Panc1 (cell line): ENCODE measurements around the gene DYNC1H1. TPM values are rescaled to one million over a fixed set of nuclear protein-coding genes. Genes with fewer than 3 reads are reported as not detected.

ENCODE experiments used
- ATAC-seq: fragments of 200-7000 bp; cut with Tn5 transposase; 2 replicates; pipeline ENCODE4 v1.9.1; 2020; ENCODE audit warnings: mild to moderate bottlenecking, moderate library complexity
- BruUV-seq: library from RNA; stranded (reverse); fragments of 400-500 nt; replicated peaks from 2 replicates; lab custom pipeline; 2021; lab: Mats Ljungman, UMichigan
- CTCF ChIA-PET: fragments of 300-600 bp; sonication (Branson Sonifier 250); formaldehyde crosslinking; loops from one replicate; lab custom pipeline; 2022; ENCODE audit warnings: antibody characterized with exemption; lab: Charles Lee
- POLR2A ChIA-PET: fragments of 300-600 bp; sonication (Branson Sonifier 250); formaldehyde crosslinking; loops from one replicate; lab custom pipeline; 2022; ENCODE audit warnings: antibody characterized with exemption; lab: Charles Lee
- DNase-seq: peaks from one replicate; pipeline ENCODE4 v3.0.0-alpha.2; 2010; ENCODE audit warnings: low read depth, low spot score
- H3K27ac ChIP-seq: 2 replicates; pipeline ENCODE4 v1.5.1; 2011; ENCODE audit warnings: mild to moderate bottlenecking, low read length, inconsistent platforms
- H3K27me3 ChIP-seq: fragments of 200-500 bp; sonication (Bioruptor generic); 2 replicates; pipeline ENCODE4 v1.6.0; 2014; ENCODE audit warnings: low read length, inconsistent platforms; ENCODE audit not compliant: control insufficient read depth, insufficient read depth
- H3K36me3 ChIP-seq: fragments of 200-500 bp; sonication (Bioruptor generic); 2 replicates; pipeline ENCODE4 v1.5.1; 2014; ENCODE audit warnings: inconsistent platforms, mild to moderate bottlenecking, low read length, moderate library complexity; ENCODE audit not compliant: control insufficient read depth, insufficient read depth
- H3K4me1 ChIP-seq: 2 replicates; pipeline ENCODE4 v1.5.1; 2011; ENCODE audit warnings: inconsistent platforms, mild to moderate bottlenecking, low read length, moderate library complexity; ENCODE audit not compliant: control insufficient read depth, insufficient read depth
- H3K4me3 ChIP-seq, 2 experiments: 2 replicates each; pipeline ENCODE4 v1.5.1; 2011 to 2012; ENCODE audit warnings: low read depth in 2 of 2, low read length in 2 of 2, mild to moderate bottlenecking in 2 of 2, inconsistent platforms in 1 of 2, moderate library complexity in 1 of 2
- H3K9me3 ChIP-seq: fragments of 200-500 bp; sonication (Bioruptor generic); 2 replicates; pipeline ENCODE4 v1.5.1; 2014; ENCODE audit warnings: low read depth, mild to moderate bottlenecking, inconsistent platforms, low read length, moderate library complexity; ENCODE audit not compliant: control insufficient read depth, insufficient read depth
- POLR2AphosphoS5 ChIP-seq: IDR thresholded peaks from 2 replicates; pipeline ENCODE4 v1.6.1; 2012; ENCODE audit warnings: mild to moderate bottlenecking, low read depth, low read length, moderate library complexity
- SIN3A ChIP-seq: IDR thresholded peaks from 2 replicates; pipeline ENCODE4 v1.6.1; 2012; ENCODE audit warnings: low read depth, mild to moderate bottlenecking, low read length, moderate library complexity, borderline replicate concordance; ENCODE audit not compliant: insufficient read depth
- TCF7L2 ChIP-seq: IDR thresholded peaks from 2 replicates; pipeline ENCODE4 v1.6.1; 2011; ENCODE audit warnings: mild to moderate bottlenecking, low read depth, low read length, inconsistent platforms
- in situ Hi-C: cut with HindIII; loops from 2 replicates; pipeline ENCODE4 v1.10.0; 2016; ENCODE audit warnings: low sequenced_read_pairs, low pct_unique_long_range_greater_than_20kb
- intact Hi-C: fragments of 100-400 bp; cut with micrococcal nuclease; formaldehyde crosslinking; loops from one replicate; pipeline ENCODE4 v1.10.0; 2022; ENCODE audit not compliant: unreplicated experiment
- total RNA-seq: library from RNA; stranded (reverse); gene quantifications from one replicate; pipeline ENCODE4 v1.2.1, GENCODE V29; 2021; ENCODE audit not compliant: unreplicated experiment
- TF ChIP-seq, protein P1 (sequence below): fragments of 450-650 bp; IDR thresholded peaks from 2 replicates; pipeline ENCODE4 v1.5.1; 2017; ENCODE audit warnings: mild to moderate bottlenecking
- TF ChIP-seq, protein P2 (sequence below), 2 experiments: IDR thresholded peaks; 2 replicates each; pipeline ENCODE4 v1.6.1; 2011 to 2012; ENCODE audit warnings: low read depth in 2 of 2, control low read depth in 1 of 2, low read length in 1 of 2, mild to moderate bottlenecking in 1 of 2, moderate library complexity in 1 of 2; ENCODE audit not compliant: insufficient read depth in 1 of 2

The DYNC1H1 gene
- total RNA-seq, 1 experiment from 2014 or later: 382 TPM

DNA sequence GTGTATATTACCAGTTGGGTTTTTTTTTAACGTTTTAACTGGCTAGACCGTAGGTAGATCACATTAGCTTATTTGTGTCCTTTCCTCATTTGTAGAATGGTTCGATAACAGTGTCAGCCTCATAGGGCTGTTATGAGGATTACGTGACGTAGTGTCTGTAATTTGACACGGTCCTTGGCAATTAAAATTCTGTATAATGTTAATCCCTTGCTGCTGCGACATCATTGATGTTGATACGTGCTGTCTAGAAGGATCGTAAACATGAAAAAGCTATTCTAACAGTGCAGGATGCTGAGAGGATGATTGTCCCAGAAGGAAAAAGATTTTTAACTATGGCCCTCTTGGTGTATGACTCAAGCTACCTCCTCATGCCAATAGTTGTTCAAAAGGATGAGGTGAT is 71.5 kb downstream of the DYNC1H1 start:
- ATAC-seq (no peak), DNase-seq (no peak)
- no peak overlapping the region for H3K4me3 ChIP-seq
- no peaks in the 10 kb centered on the region for H3K9me3 ChIP-seq
- no TSS peak for BruUV-seq
- no peaks in the 10 kb centered on the region for H3K4me1 ChIP-seq
- intact Hi-C loops: no loop called here
- no peak overlapping the region for H3K27ac ChIP-seq
- CTCF ChIA-PET: no interaction called here
- TF ChIP-seq, protein P1, sequence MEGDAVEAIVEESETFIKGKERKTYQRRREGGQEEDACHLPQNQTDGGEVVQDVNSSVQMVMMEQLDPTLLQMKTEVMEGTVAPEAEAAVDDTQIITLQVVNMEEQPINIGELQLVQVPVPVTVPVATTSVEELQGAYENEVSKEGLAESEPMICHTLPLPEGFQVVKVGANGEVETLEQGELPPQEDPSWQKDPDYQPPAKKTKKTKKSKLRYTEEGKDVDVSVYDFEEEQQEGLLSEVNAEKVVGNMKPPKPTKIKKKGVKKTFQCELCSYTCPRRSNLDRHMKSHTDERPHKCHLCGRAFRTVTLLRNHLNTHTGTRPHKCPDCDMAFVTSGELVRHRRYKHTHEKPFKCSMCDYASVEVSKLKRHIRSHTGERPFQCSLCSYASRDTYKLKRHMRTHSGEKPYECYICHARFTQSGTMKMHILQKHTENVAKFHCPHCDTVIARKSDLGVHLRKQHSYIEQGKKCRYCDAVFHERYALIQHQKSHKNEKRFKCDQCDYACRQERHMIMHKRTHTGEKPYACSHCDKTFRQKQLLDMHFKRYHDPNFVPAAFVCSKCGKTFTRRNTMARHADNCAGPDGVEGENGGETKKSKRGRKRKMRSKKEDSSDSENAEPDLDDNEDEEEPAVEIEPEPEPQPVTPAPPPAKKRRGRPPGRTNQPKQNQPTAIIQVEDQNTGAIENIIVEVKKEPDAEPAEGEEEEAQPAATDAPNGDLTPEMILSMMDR: no peak
- TF ChIP-seq, protein P2, sequence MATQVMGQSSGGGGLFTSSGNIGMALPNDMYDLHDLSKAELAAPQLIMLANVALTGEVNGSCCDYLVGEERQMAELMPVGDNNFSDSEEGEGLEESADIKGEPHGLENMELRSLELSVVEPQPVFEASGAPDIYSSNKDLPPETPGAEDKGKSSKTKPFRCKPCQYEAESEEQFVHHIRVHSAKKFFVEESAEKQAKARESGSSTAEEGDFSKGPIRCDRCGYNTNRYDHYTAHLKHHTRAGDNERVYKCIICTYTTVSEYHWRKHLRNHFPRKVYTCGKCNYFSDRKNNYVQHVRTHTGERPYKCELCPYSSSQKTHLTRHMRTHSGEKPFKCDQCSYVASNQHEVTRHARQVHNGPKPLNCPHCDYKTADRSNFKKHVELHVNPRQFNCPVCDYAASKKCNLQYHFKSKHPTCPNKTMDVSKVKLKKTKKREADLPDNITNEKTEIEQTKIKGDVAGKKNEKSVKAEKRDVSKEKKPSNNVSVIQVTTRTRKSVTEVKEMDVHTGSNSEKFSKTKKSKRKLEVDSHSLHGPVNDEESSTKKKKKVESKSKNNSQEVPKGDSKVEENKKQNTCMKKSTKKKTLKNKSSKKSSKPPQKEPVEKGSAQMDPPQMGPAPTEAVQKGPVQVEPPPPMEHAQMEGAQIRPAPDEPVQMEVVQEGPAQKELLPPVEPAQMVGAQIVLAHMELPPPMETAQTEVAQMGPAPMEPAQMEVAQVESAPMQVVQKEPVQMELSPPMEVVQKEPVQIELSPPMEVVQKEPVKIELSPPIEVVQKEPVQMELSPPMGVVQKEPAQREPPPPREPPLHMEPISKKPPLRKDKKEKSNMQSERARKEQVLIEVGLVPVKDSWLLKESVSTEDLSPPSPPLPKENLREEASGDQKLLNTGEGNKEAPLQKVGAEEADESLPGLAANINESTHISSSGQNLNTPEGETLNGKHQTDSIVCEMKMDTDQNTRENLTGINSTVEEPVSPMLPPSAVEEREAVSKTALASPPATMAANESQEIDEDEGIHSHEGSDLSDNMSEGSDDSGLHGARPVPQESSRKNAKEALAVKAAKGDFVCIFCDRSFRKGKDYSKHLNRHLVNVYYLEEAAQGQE (IDR thresholded peaks at IDR 0.05; ENCODE audit: insufficient read depth in 1 of 2, low read depth in 2 of 2, low read length in 1 of 2): no peak
- TF ChIP-seq TCF7L2: no peak
- no peak for TF ChIP-seq POLR2AphosphoS5
- no peak for TF ChIP-seq SIN3A
- POLR2A ChIA-PET: no interaction called here
- in situ Hi-C loops: no loop called here
- H3K36me3 ChIP-seq: peaks cover 12% of the 10 kb centered on the region
- no peaks in the 10 kb centered on the region for H3K27me3 ChIP-seq

DNA sequence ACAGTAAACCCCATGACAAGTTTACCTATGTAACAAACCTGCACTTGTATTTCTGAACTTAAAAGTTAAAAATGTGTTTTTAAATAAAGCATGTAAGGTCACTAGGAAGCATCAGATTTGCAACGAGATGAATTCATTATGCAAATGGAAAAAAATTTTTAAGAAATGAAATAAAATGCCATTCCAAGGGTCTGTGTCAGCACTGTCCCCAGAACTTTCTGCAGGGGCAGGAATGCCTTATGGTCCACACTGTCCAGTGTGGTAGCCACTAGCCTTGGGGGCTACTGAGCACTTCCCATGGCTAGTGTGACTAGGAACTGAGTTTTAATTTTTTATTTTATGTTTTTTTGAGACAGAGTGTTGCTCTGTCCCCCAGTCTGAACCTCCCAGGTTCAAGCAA is 73.3 kb downstream of the DYNC1H1 start:
- H3K4me1 ChIP-seq: no peaks in the 10 kb centered on the region
- no peak for ATAC-seq
- H3K36me3 ChIP-seq: peaks cover 12% of the 10 kb centered on the region
- no peak overlapping the region for H3K27ac ChIP-seq
- CTCF ChIA-PET: no interaction called here
- DNase-seq: no peak
- intact Hi-C loops (no loop called here), in situ Hi-C loops (no loop called here)
- POLR2A ChIA-PET: no interaction called here
- H3K9me3 ChIP-seq: no peaks in the 10 kb centered on the region
- no TSS peak for BruUV-seq
- TF ChIP-seq, protein P1: no peak
- no peak for TF ChIP-seq TCF7L2
- TF ChIP-seq SIN3A: no peak
- TF ChIP-seq, protein P2 (IDR thresholded peaks at IDR 0.05; ENCODE audit: insufficient read depth in 1 of 2, low read depth in 2 of 2, low read length in 1 of 2): no peak
- no peak for TF ChIP-seq POLR2AphosphoS5
- H3K4me3 ChIP-seq: no peak overlapping the region
- no peaks in the 10 kb centered on the region for H3K27me3 ChIP-seq
